RWPE2 (cell line): Measurements from ENCODE around the gene ADAM12.
A peak's percentile ranks its signal among the peaks of the same experiment; 100 is the strongest.
"Not testable (repeated sequence)": the region's sequence is repeated elsewhere in the genome, so short reads cannot be mapped to it uniquely, and the experiment has no call there.

Experiments used
- ATAC-seq: fragments of 200-7000 bp; cut with Tn5 transposase; 3 replicates; pipeline ENCODE4 v1.9.1; 2021; ENCODE audit warnings: low read depth
- DNase-seq: peaks from one replicate; pipeline ENCODE4 v3.0.0-alpha.2; 2020; ENCODE audit warnings: low spot score
- H3K27ac ChIP-seq: fragments of 450-650 bp; 2 replicates; pipeline ENCODE4 v1.5.1; 2017; ENCODE audit warnings: mild to moderate bottlenecking; ENCODE audit not compliant: poor library complexity, severe bottlenecking
- H3K27me3 ChIP-seq: fragments of 250-450 bp; sonication (Bioruptor Pico); 2 replicates; pipeline ENCODE4 v1.5.1; 2021; ENCODE audit warnings: mild to moderate bottlenecking, moderate library complexity; ENCODE audit not compliant: insufficient read depth, poor library complexity, severe bottlenecking
- H3K36me3 ChIP-seq: fragments of 250-450 bp; sonication (Bioruptor Pico); 2 replicates; pipeline ENCODE4 v1.5.1; 2020; ENCODE audit warnings: low read depth, mild to moderate bottlenecking, moderate library complexity
- H3K4me1 ChIP-seq: fragments of 250-450 bp; sonication (Bioruptor Pico); 2 replicates; pipeline ENCODE4 v1.5.1; 2021; ENCODE audit warnings: mild to moderate bottlenecking, moderate library complexity; ENCODE audit not compliant: insufficient read depth, poor library complexity, severe bottlenecking
- H3K4me3 ChIP-seq: fragments of 250-450 bp; sonication (Bioruptor Pico); 2 replicates; pipeline ENCODE4 v1.5.1; 2021; ENCODE audit warnings: mild to moderate bottlenecking, moderate library complexity; ENCODE audit not compliant: severe bottlenecking
- H3K9me3 ChIP-seq: fragments of 250-450 bp; sonication (Bioruptor Pico); 2 replicates; pipeline ENCODE4 v1.5.1; 2021; ENCODE audit warnings: mild to moderate bottlenecking, moderate library complexity; ENCODE audit not compliant: severe bottlenecking
- CTCF ChIP-seq: fragments of 450-650 bp; IDR thresholded peaks from one replicate; pipeline ENCODE4 v1.5.1; 2017; ENCODE audit warnings: mild to moderate bottlenecking, moderate library complexity; ENCODE audit not compliant: poor library complexity, severe bottlenecking

The ADAM12 gene

GRCh38 chr10:126384269-126384873, 3.9 kb downstream of the ADAM12 start:
- H3K27ac ChIP-seq = peak overlapping the region; percentile 52
- ATAC-seq = peak; percentile 72
- no peak for DNase-seq

GRCh38 chr10:126380352-126381076, 7.8 kb downstream of the ADAM12 start:
- DNase-seq (no peak), ATAC-seq (no peak)
- H3K9me3 ChIP-seq = no peaks in the 10 kb centered on the region
- H3K27ac ChIP-seq = no peak overlapping the region
- no peaks in the 10 kb centered on the region for H3K27me3 ChIP-seq
- H3K36me3 ChIP-seq = no peaks in the 10 kb centered on the region
- peaks cover 12% of the 10 kb centered on the region for H3K4me1 ChIP-seq
- H3K4me3 ChIP-seq = no peak overlapping the region
- no peak for TF ChIP-seq CTCF

More at GRCh38 chr10:126384269-126384873, 3.9 kb downstream of the ADAM12 start:
- no peaks in the 10 kb centered on the region for H3K9me3 ChIP-seq
- TF ChIP-seq CTCF = no peak
- H3K4me1 ChIP-seq = peaks cover 6% of the 10 kb centered on the region
- no peaks in the 10 kb centered on the region for H3K27me3 ChIP-seq
- H3K36me3 ChIP-seq = no peaks in the 10 kb centered on the region
- H3K4me3 ChIP-seq = no peak overlapping the region

GRCh38 chr10:126379166-126379565, 9.1 kb downstream of the ADAM12 start:
- DNase-seq, H3K9me3 ChIP-seq, H3K27me3 ChIP-seq, H3K36me3 ChIP-seq, H3K4me3 ChIP-seq, H3K27ac ChIP-seq, H3K4me1 ChIP-seq, ATAC-seq: not testable (repeated sequence)

- ATAC-seq = peak; percentile 74
- H3K27ac ChIP-seq = peak overlapping the region; percentile 76
- H3K27me3 ChIP-seq = no peaks in the 10 kb centered on the region
- TF ChIP-seq CTCF = no peak
- peaks cover 9% of the 10 kb centered on the region for H3K4me1 ChIP-seq
- no peak for DNase-seq
- H3K4me3 ChIP-seq = no peak overlapping the region
- H3K36me3 ChIP-seq = no peaks in the 10 kb centered on the region
- no peaks in the 10 kb centered on the region for H3K9me3 ChIP-seq
Observed at GRCh38 chr10:126376956-126377355, 11.3 kb downstream of the ADAM12 start.

GRCh38 chr10:126375926-126376554, 12.2 kb downstream of the ADAM12 start:
- Histone ChIP-seq H3K27me3 (no peaks in the 10 kb centered on the region), H3K4me1 (peaks cover 9% of the 10 kb centered on the region), H3K36me3 (no peaks in the 10 kb centered on the region), H3K9me3 (no peaks in the 10 kb centered on the region), H3K27ac (peak overlapping the region; percentile 76), H3K4me3 (no peak overlapping the region)
- DNase-seq = no peak
- peak; percentile 78 for ATAC-seq
- no peak for TF ChIP-seq CTCF
